Measurements from ENCODE around the gene TNNI3.

Gene TNNI3

GRCh38 chr19:55197528-55197927, 40.0 kb upstream of the TNNI3 start:
- Histone ChIP-seq H3K4me3 (ENCODE audit: low read depth, low read length) (no peak overlapping the region), H3K36me3 (no peaks in the 10 kb centered on the region), H3K4me1 (no peaks in the 10 kb centered on the region), H3K27me3 (no peaks in the 10 kb centered on the region), H3K9me3 (no peaks in the 10 kb centered on the region)
- TF ChIP-seq CTCF (IDR thresholded peaks at IDR 0.05; ENCODE audit: low read depth, low read length), result no peak
- DNase-seq, result peak; percentile 22

GRCh38 chr19:55196803-55197202, 39.3 kb upstream of the TNNI3 start:
- Histone ChIP-seq H3K27me3 (no peaks in the 10 kb centered on the region), H3K4me3 (ENCODE audit: low read depth, low read length) (no peak overlapping the region), H3K36me3 (no peaks in the 10 kb centered on the region), H3K9me3 (no peaks in the 10 kb centered on the region), H3K4me1 (no peaks in the 10 kb centered on the region)
- TF ChIP-seq CTCF (IDR thresholded peaks at IDR 0.05; ENCODE audit: low read depth, low read length), result no peak
- DNase-seq, result peak; percentile 25

- no peak overlapping the region for H3K4me3 ChIP-seq (ENCODE audit: low read depth, low read length)
- H3K27me3 ChIP-seq, result no peaks in the 10 kb centered on the region
- H3K4me1 ChIP-seq, result no peaks in the 10 kb centered on the region
- H3K36me3 ChIP-seq, result no peaks in the 10 kb centered on the region
- no peak for TF ChIP-seq CTCF (IDR thresholded peaks at IDR 0.05; ENCODE audit: low read depth, low read length)
- DNase-seq, result no peak
- H3K9me3 ChIP-seq, result peaks cover 3% of the 10 kb centered on the region
Measured at GRCh38 chr19:55193481-55193880, 35.9 kb upstream of the TNNI3 start.

- TF ChIP-seq CTCF (IDR thresholded peaks at IDR 0.05; ENCODE audit: low read depth, low read length), result no peak
- Histone ChIP-seq H3K27me3 (no peaks in the 10 kb centered on the region), H3K9me3 (peaks cover 3% of the 10 kb centered on the region), H3K4me1 (no peaks in the 10 kb centered on the region), H3K4me3 (ENCODE audit: low read depth, low read length) (no peak overlapping the region), H3K36me3 (no peaks in the 10 kb centered on the region)
- peak; percentile 65 for DNase-seq
Measured at GRCh38 chr19:55189403-55189835, 31.9 kb upstream of the TNNI3 start.

- no peaks in the 10 kb centered on the region for H3K27me3 ChIP-seq
- DNase-seq, result no peak
- peaks cover 3% of the 10 kb centered on the region for H3K9me3 ChIP-seq
- no peaks in the 10 kb centered on the region for H3K4me1 ChIP-seq
- no peak overlapping the region for H3K4me3 ChIP-seq (ENCODE audit: low read depth, low read length)
- TF ChIP-seq CTCF (IDR thresholded peaks at IDR 0.05; ENCODE audit: low read depth, low read length), result no peak
- H3K36me3 ChIP-seq, result no peaks in the 10 kb centered on the region
Measured at GRCh38 chr19:55188625-55189024, 31.1 kb upstream of the TNNI3 start.

GRCh38 chr19:55186080-55186479, 28.5 kb upstream of the TNNI3 start:
- Histone ChIP-seq H3K36me3 (no peaks in the 10 kb centered on the region), H3K9me3 (peaks cover 3% of the 10 kb centered on the region), H3K4me3 (ENCODE audit: low read depth, low read length) (no peak overlapping the region), H3K4me1 (no peaks in the 10 kb centered on the region), H3K27me3 (no peaks in the 10 kb centered on the region)
- no peak for DNase-seq
- TF ChIP-seq CTCF (IDR thresholded peaks at IDR 0.05; ENCODE audit: low read depth, low read length), result no peak

Measured in BE2C (cell line).